SH-SY5Y (cell line): ENCODE results near the gene LTF.

Source experiments
- GATA2 ChIP-seq: IDR thresholded peaks from 2 replicates; pipeline ENCODE4 v1.6.1; 2011; ENCODE audit warnings: mild to moderate bottlenecking, low read depth, low read length
- GATA3 ChIP-seq: IDR thresholded peaks from 2 replicates; pipeline ENCODE4 v1.6.1; 2011; ENCODE audit warnings: low read depth, mild to moderate bottlenecking, low read length, moderate library complexity

DNA sequence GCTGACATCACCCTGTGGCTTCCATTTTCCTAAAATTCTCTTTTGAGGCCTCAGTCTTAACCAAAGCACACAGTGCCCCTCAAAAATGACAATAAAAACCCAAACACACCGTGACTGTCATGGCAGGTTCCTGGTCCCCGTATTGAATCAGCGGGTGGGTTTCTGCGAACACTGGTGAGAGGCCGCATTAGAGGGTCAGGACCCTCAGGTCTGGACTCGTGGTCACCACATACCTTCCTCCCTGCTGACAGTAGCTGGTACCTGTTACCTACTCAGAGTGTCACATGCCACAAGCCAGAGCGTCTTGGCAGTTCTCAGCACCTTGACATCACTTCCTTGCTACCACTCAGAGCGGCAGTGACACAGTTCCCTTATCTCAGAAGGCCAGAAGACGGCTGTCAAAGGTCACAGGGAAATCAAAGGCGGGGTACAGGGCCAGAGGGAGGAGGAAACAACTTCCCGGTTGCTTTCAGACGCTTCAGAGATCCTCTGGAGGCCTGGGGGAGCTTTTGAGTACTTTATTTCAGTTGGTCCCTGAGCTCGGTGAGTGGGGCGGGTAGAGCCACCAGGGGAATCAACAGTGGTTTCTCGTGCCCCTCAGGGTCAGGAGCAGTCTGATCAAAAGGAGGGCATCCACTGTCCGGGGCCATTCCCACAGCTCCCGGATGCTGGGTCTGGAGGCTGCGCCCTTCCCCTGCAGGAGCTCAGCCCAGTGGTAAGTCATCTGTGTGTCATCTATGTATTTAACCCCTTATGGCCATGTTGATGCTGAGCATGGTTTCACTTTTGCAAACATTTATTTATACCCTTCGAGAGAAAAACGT, 57.7 kb downstream of the LTF start, which contains the start of the genes CCR5AS and CCRL2:
- no peak for TF ChIP-seq GATA3
- TF ChIP-seq GATA2: no peak
